ENCODE measurements around the gene RAD23A.

The RAD23A gene

GRCh38 chr19:13003081-13003480 lies 57.4 kb downstream of the RAD23A start:
- TF ChIP-seq ZFX (IDR thresholded peaks at IDR 0.05) (no peak), CTCF (conservative IDR thresholded peaks at IDR 0.05) (no peak)
- peak overlapping the region; percentile 100 for H3K27ac ChIP-seq

All from C4-2B (cell line).